GM23338 (cell line): ENCODE measurements around the gene ZACN. TPM values are rescaled to one million over a fixed set of nuclear protein-coding genes. Genes with fewer than 3 reads are reported as not detected.

Experiments
- ATAC-seq: fragments of 200-7000 bp; cut with Tn5 transposase; 3 replicates; pipeline ENCODE4 v1.9.1; 2020
- DNase-seq: peaks from one replicate; pipeline ENCODE4 v3.0.0-alpha.2; 2015; ENCODE audit warnings: low spot score
- H2AFZ ChIP-seq: fragments of 200-600 bp; sonication (generic); 2 replicates; pipeline ENCODE4 v1.8.0; 2016; ENCODE audit warnings: antibody characterized with exemption, mild to moderate bottlenecking, moderate library complexity
- H3F3A ChIP-seq: fragments of 200-600 bp; sonication (generic); replicated peaks from 2 replicates; pipeline ENCODE4 v1.8.0; 2017; ENCODE audit warnings: antibody characterized with exemption, mixed run types, low read depth
- H3K27ac ChIP-seq: fragments of 200-600 bp; sonication (generic); 2 replicates; pipeline ENCODE4 v1.6.1; 2016; ENCODE audit warnings: low read depth
- H3K27me3 ChIP-seq: fragments of 200-600 bp; sonication (generic); 2 replicates; pipeline ENCODE4 v1.8.0; 2016; ENCODE audit warnings: mild to moderate bottlenecking, mixed run types, moderate library complexity; ENCODE audit not compliant: insufficient read depth
- H3K36me3 ChIP-seq: fragments of 200-600 bp; sonication (generic); 2 replicates; pipeline ENCODE4 v1.8.0; 2016; ENCODE audit warnings: mild to moderate bottlenecking; ENCODE audit not compliant: insufficient read depth
- H3K4me1 ChIP-seq: fragments of 200-600 bp; sonication (generic); 2 replicates; pipeline ENCODE4 v1.8.0; 2016; ENCODE audit warnings: mild to moderate bottlenecking, moderate library complexity; ENCODE audit not compliant: insufficient read depth
- H3K4me2 ChIP-seq: fragments of 200-600 bp; sonication (generic); 2 replicates; pipeline ENCODE4 v1.7.1; 2017; ENCODE audit warnings: mixed run types
- H3K4me3 ChIP-seq: fragments of 200-600 bp; sonication (generic); 2 replicates; pipeline ENCODE4 v1.6.1; 2016; ENCODE audit warnings: mixed run types
- H3K79me2 ChIP-seq: fragments of 200-600 bp; sonication (generic); replicated peaks from 2 replicates; pipeline ENCODE4 v1.8.0; 2017; ENCODE audit warnings: mild to moderate bottlenecking; ENCODE audit not compliant: insufficient read depth
- H3K9me2 ChIP-seq: fragments of 200-600 bp; sonication (generic); 2 replicates; pipeline ENCODE4 v1.8.0; 2017; ENCODE audit not compliant: insufficient read depth
- H4K20me1 ChIP-seq: fragments of 200-600 bp; sonication (generic); replicated peaks from 2 replicates; pipeline ENCODE4 v1.8.0; 2017; ENCODE audit warnings: mild to moderate bottlenecking; ENCODE audit not compliant: insufficient read depth
- H3K27ac Mint-ChIP-seq: 2 replicates; pipeline ENCODE4 v1.8.0; 2020; ENCODE audit warnings: inconsistent platforms, mild to moderate bottlenecking, moderate library complexity, mixed read lengths
- H3K27me3 Mint-ChIP-seq: 3 replicates; pipeline ENCODE4 v1.8.0; 2022; ENCODE audit warnings: low read depth, mild to moderate bottlenecking, moderate library complexity, mixed read lengths, inconsistent platforms; ENCODE audit not compliant: insufficient read depth, poor library complexity
- H3K36me3 Mint-ChIP-seq: 3 replicates; pipeline ENCODE4 v1.8.0; 2021; ENCODE audit warnings: low read depth, mild to moderate bottlenecking, inconsistent platforms, moderate library complexity, mixed read lengths
- H3K4me1 Mint-ChIP-seq: 3 replicates; pipeline ENCODE4 v1.8.0; 2020; ENCODE audit warnings: mild to moderate bottlenecking, inconsistent platforms, mixed read lengths
- H3K4me3 Mint-ChIP-seq: 3 replicates; pipeline ENCODE4 v1.8.0; 2021; ENCODE audit warnings: moderate library complexity, mild to moderate bottlenecking, inconsistent platforms, mixed read lengths
- H3K9me3 Mint-ChIP-seq: 3 replicates; pipeline ENCODE4 v1.8.0; 2020; ENCODE audit warnings: moderate library complexity, mild to moderate bottlenecking, inconsistent platforms, mixed read lengths
- CREB1 ChIP-seq: fragments of 250-450 bp; sonication (Bioruptor Pico); IDR thresholded peaks from 2 replicates; pipeline ENCODE4 v1.5.0; 2020; ENCODE audit warnings: low read depth, mild to moderate bottlenecking, moderate library complexity
- EZH2phosphoT487 ChIP-seq: fragments of 200-600 bp; sonication (generic); IDR thresholded peaks from one replicate; pipeline ENCODE4 v1.8.1; 2018; ENCODE audit warnings: antibody characterized with exemption; ENCODE audit not compliant: unreplicated experiment
- JUNB ChIP-seq: IDR thresholded peaks from one replicate; pipeline ENCODE4 v1.6.1; 2016; ENCODE audit warnings: antibody characterized with exemption; ENCODE audit not compliant: unreplicated experiment
- POLR2AphosphoS5 ChIP-seq: IDR thresholded peaks from 2 replicates; pipeline ENCODE4 v1.6.1; 2016; ENCODE audit warnings: antibody characterized with exemption, low read depth
- ZNF114 ChIP-seq: fragments of 250-450 bp; sonication (Bioruptor Pico); IDR thresholded peaks from 2 replicates; pipeline ENCODE4 v1.5.0; 2020; ENCODE audit warnings: mild to moderate bottlenecking, moderate library complexity
- ZNF331 ChIP-seq: fragments of 250-450 bp; sonication (Bioruptor Pico); IDR thresholded peaks from 2 replicates; pipeline ENCODE4 v1.5.0; 2020; ENCODE audit warnings: low read depth, mild to moderate bottlenecking, moderate library complexity
- polyA plus RNA-seq: library from polyadenylated mRNA; unstranded; fragments of >200 nt; fragmentation: Nextera tagmentation; extraction: Ambion mirVana; gene quantifications from 2 replicates; pipeline ENCODE4 v1.2.1, GENCODE V29; 2016
- total RNA-seq: library from RNA; depleted of rRNA; stranded (reverse); fragments of >200 nt; shearing (Covaris generic); gene quantifications from 2 replicates; pipeline ENCODE4 v1.2.3, GENCODE V29; 2014
- TF ChIP-seq, protein P1 (sequence below): IDR thresholded peaks from 2 replicates; pipeline ENCODE4 v1.6.1; 2016; ENCODE audit warnings: antibody characterized with exemption
- TF ChIP-seq, protein P2 (sequence below), 2 experiments: fragments of 200-600 bp in 1 of 2; sonication (generic) in 1 of 2; conservative IDR thresholded peaks; 2 replicates each; pipeline versions ENCODE4 v1.5.1 to v1.6.1; 2016 to 2017; ENCODE audit warnings: antibody characterized with exemption in 2 of 2, low read depth in 2 of 2, mild to moderate bottlenecking in 2 of 2, moderate library complexity in 1 of 2
- TF ChIP-seq, protein P3 (sequence below): IDR thresholded peaks from one replicate; pipeline ENCODE4 v1.6.1; 2018; ENCODE audit warnings: antibody characterized with exemption; ENCODE audit not compliant: unreplicated experiment

ZACN gene
- total and polyA plus RNA-seq, 2 experiments from 2014 or later: 0.47 TPM; not detected in 1

DNA sequence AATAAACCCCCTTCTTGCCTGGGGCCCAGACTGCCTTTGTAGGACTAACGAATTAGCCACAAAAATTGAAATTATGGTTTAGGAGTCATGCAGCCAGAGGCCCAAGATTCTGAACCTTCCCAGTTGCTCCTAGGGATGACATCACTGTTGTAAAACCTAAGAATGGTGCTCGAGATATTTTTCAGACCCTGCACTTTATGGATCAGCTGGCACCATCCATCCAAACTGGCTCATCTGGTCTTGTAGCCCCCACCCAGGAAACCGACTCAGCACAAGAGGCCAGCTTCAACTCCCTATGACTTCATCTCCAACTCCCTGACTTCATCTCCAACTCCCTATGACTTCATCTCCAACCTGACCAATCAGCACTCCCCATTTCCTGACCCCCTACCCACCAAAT lies 40.9 kb upstream of the ZACN start:
- Histone ChIP-seq H3K4me2 (no peak overlapping the region), H3K27ac (peak overlapping the region; percentile 59; the same call in 1 of the 2 replicates), H3K9me2 (no peaks in the 10 kb centered on the region), H3K4me3 (no peak overlapping the region), H4K20me1 (no peaks in the 10 kb centered on the region; the same call in none of the 2 replicates), H3K79me2 (no peaks in the 10 kb centered on the region), H3K36me3 (peaks cover 21% of the 10 kb centered on the region), H3F3A (peaks cover 13% of the 10 kb centered on the region), H3K4me1 (peaks cover 10% of the 10 kb centered on the region), H2AFZ (no peak overlapping the region), H3K27me3 (no peaks in the 10 kb centered on the region)
- no peak for ATAC-seq
- TF ChIP-seq EZH2phosphoT487 (no peak), CREB1 (peak; percentile 37; the same call in 1 of the 2 replicates)
- TF ChIP-seq, protein P1, sequence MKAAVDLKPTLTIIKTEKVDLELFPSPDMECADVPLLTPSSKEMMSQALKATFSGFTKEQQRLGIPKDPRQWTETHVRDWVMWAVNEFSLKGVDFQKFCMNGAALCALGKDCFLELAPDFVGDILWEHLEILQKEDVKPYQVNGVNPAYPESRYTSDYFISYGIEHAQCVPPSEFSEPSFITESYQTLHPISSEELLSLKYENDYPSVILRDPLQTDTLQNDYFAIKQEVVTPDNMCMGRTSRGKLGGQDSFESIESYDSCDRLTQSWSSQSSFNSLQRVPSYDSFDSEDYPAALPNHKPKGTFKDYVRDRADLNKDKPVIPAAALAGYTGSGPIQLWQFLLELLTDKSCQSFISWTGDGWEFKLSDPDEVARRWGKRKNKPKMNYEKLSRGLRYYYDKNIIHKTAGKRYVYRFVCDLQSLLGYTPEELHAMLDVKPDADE: no peak
- Mint-ChIP-seq H3K4me1 (peaks cover 26% of the 10 kb centered on the region), H3K36me3 (peaks cover 42% of the 10 kb centered on the region), H3K27me3 (peaks cover 5% of the 10 kb centered on the region), H3K9me3 (no peaks in the 10 kb centered on the region), H3K27ac (no peak overlapping the region), H3K4me3 (no peak overlapping the region)
- no peak for DNase-seq

DNA sequence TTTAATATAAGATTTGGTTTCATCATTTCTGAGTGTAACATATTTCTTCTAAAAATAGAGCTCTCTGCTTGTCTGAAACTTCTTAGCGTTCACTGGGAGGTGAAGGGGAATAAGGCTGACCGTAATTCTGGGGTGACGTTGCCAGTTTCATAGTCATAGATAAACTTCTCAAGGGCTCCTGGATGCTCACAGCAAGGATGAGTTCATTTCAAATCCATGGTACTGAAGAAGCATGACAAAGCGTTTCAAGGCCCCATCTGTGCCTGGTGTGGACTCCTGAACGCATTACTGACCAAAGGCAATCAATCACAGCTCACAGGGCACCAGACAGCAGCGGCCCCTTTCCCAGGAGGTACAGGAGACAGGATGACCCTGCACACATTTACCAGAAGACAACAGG lies 39.9 kb upstream of the ZACN start:
- ATAC-seq (no peak), DNase-seq (no peak)
- H3K27me3 ChIP-seq: no peaks in the 10 kb centered on the region
- Mint-ChIP-seq H3K36me3 (peaks cover 53% of the 10 kb centered on the region), H3K27ac (peak overlapping the region; percentile 72; the same call in 1 of the 2 replicates), H3K27me3 (peaks cover 5% of the 10 kb centered on the region), H3K4me3 (no peak overlapping the region), H3K9me3 (no peaks in the 10 kb centered on the region), H3K4me1 (peaks cover 26% of the 10 kb centered on the region)
- H3F3A ChIP-seq: peaks cover 18% of the 10 kb centered on the region
- H3K9me2 ChIP-seq: no peaks in the 10 kb centered on the region
- H3K79me2 ChIP-seq: no peaks in the 10 kb centered on the region
- TF ChIP-seq ZNF114 (CRISPR knock-in tag) (no peak), JUNB (no peak), POLR2AphosphoS5 (no peak), CREB1 (no peak)
- H3K36me3 ChIP-seq: peaks cover 31% of the 10 kb centered on the region
- no peak overlapping the region for H2AFZ ChIP-seq
- no peaks in the 10 kb centered on the region; the same call in none of the 2 replicates for H4K20me1 ChIP-seq
- no peak overlapping the region for H3K4me3 ChIP-seq
- H3K4me1 ChIP-seq: peaks cover 10% of the 10 kb centered on the region
- H3K27ac ChIP-seq: 0 out of 2 replicates have a peak overlapping the region, but pooled peaks have one; percentile 72
- no peak overlapping the region for H3K4me2 ChIP-seq

DNA sequence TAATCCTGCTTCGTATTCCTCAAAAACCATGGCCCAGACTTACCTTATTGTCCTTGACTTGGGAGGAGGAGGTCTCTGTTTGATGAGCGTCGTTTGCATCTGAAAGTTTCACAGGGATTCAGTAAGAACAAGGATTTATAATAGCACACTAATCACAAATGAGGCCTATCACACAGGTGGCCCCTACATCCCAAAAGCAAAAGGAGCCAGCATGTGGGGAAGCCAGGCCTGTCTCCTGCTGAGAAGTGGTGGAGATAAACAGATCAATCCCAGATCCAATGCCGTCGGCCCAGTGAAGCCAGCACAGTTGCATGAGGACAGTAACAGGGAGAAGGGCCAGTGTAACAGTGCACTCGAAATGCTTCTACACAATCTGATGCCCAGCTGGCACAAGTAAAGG lies 38.6 kb upstream of the ZACN start:
- H2AFZ ChIP-seq: no peak overlapping the region
- TF ChIP-seq, protein P2, sequence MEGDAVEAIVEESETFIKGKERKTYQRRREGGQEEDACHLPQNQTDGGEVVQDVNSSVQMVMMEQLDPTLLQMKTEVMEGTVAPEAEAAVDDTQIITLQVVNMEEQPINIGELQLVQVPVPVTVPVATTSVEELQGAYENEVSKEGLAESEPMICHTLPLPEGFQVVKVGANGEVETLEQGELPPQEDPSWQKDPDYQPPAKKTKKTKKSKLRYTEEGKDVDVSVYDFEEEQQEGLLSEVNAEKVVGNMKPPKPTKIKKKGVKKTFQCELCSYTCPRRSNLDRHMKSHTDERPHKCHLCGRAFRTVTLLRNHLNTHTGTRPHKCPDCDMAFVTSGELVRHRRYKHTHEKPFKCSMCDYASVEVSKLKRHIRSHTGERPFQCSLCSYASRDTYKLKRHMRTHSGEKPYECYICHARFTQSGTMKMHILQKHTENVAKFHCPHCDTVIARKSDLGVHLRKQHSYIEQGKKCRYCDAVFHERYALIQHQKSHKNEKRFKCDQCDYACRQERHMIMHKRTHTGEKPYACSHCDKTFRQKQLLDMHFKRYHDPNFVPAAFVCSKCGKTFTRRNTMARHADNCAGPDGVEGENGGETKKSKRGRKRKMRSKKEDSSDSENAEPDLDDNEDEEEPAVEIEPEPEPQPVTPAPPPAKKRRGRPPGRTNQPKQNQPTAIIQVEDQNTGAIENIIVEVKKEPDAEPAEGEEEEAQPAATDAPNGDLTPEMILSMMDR (conservative IDR thresholded peaks at IDR 0.05; ENCODE audit: low read depth in 2 of 2): no peak
- TF ChIP-seq POLR2AphosphoS5 (no peak), ZNF331 (CRISPR knock-in tag) (no peak)
- TF ChIP-seq, protein P3, sequence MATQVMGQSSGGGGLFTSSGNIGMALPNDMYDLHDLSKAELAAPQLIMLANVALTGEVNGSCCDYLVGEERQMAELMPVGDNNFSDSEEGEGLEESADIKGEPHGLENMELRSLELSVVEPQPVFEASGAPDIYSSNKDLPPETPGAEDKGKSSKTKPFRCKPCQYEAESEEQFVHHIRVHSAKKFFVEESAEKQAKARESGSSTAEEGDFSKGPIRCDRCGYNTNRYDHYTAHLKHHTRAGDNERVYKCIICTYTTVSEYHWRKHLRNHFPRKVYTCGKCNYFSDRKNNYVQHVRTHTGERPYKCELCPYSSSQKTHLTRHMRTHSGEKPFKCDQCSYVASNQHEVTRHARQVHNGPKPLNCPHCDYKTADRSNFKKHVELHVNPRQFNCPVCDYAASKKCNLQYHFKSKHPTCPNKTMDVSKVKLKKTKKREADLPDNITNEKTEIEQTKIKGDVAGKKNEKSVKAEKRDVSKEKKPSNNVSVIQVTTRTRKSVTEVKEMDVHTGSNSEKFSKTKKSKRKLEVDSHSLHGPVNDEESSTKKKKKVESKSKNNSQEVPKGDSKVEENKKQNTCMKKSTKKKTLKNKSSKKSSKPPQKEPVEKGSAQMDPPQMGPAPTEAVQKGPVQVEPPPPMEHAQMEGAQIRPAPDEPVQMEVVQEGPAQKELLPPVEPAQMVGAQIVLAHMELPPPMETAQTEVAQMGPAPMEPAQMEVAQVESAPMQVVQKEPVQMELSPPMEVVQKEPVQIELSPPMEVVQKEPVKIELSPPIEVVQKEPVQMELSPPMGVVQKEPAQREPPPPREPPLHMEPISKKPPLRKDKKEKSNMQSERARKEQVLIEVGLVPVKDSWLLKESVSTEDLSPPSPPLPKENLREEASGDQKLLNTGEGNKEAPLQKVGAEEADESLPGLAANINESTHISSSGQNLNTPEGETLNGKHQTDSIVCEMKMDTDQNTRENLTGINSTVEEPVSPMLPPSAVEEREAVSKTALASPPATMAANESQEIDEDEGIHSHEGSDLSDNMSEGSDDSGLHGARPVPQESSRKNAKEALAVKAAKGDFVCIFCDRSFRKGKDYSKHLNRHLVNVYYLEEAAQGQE: no peak

More for the DNA sequence above, 38.6 kb upstream of the ZACN start:
- no peaks in the 10 kb centered on the region for H3K9me3 Mint-ChIP-seq
- Histone ChIP-seq H3K36me3 (peaks cover 39% of the 10 kb centered on the region), H3K4me1 (peaks cover 10% of the 10 kb centered on the region), H3K79me2 (no peaks in the 10 kb centered on the region), H3K4me3 (no peak overlapping the region), H3K27me3 (no peaks in the 10 kb centered on the region), H3K9me2 (no peaks in the 10 kb centered on the region), H4K20me1 (no peaks in the 10 kb centered on the region; the same call in none of the 2 replicates), H3F3A (peaks cover 22% of the 10 kb centered on the region), H3K4me2 (no peak overlapping the region), H3K27ac (no peak overlapping the region; the same call in 1 of the 2 replicates)
- no peak overlapping the region for H3K4me3 Mint-ChIP-seq
- peak overlapping the region; percentile 74; the same call in 1 of the 2 replicates for H3K27ac Mint-ChIP-seq
- ATAC-seq (peak; percentile 21; the same call in 2 of the 3 replicates), DNase-seq (no peak)
- peaks cover 65% of the 10 kb centered on the region for H3K36me3 Mint-ChIP-seq
- H3K4me1 Mint-ChIP-seq: peaks cover 26% of the 10 kb centered on the region
- H3K27me3 Mint-ChIP-seq: peaks cover 3% of the 10 kb centered on the region
